NT2/D1 (cell line): ENCODE results near the gene SAC3D1.

Experiments used
- SUZ12 ChIP-seq: IDR thresholded peaks from 2 replicates; pipeline ENCODE4 v1.6.1; 2011; ENCODE audit not compliant: insufficient read length, insufficient read depth; ENCODE audit errors: extremely low read depth
- YY1 ChIP-seq: IDR thresholded peaks from 2 replicates; pipeline ENCODE4 v1.6.1; 2011; ENCODE audit not compliant: insufficient read length, insufficient read depth
- ZNF274 ChIP-seq: IDR thresholded peaks from 2 replicates; pipeline ENCODE4 v1.6.1; 2011; ENCODE audit warnings: mild to moderate bottlenecking, low read depth, low read length

DNA sequence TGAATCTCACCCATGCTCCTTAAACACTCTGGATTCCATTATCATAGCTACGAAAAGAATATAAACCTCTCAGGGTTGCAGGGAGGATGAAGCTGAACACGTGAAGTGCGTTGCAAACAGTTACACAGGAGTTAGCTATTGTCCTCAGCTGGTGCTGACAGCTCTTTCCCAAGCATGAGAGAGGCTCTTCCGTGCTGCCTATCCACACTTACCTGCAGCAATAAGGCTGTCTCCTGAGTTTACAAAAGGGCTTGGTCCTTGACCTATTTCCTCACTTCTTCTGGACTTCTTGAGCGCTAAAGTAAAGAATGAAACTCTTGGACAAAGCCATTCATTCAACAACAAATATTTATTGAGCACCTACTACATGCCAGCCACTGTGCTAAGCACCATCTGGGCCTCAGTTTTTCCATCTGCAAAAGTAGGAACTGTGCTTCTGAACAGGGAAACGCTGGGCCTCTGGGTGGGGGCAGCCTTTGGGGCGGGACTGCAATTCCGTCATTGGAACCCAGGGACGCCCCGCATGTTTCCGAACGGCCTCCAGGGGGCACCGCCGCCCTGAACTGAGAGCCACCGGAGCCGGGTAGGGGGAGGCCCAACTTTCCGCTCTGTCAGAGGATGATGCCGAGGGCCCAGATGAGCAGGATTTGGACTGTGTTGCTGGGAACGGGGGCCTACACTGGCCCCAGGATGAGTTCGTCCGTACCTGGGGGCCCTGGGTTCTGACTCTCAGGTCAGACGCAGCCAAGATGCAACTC, 27.7 kb upstream of the SAC3D1 start:
- no peak for TF ChIP-seq SUZ12
- no peak for TF ChIP-seq ZNF274
- TF ChIP-seq YY1, result no peak
